PC-3 (cell line): ENCODE data around the gene TTC27.

ENCODE experiments used
- CTCF ChIP-seq: fragments of 300-600 bp; sonication (generic); conservative IDR thresholded peaks from 2 replicates; pipeline ENCODE4 v1.5.1; 2017; ENCODE audit warnings: antibody characterized with exemption, low read depth, mild to moderate bottlenecking, low read length
- EZH2 ChIP-seq: fragments of 300-600 bp; sonication (generic); IDR thresholded peaks from one replicate; pipeline ENCODE4 v1.6.1; 2017; ENCODE audit warnings: antibody characterized with exemption, mild to moderate bottlenecking, low read length; ENCODE audit not compliant: unreplicated experiment

GRCh38 chr2:32671885-32672533 lies 44.2 kb downstream of the TTC27 start:
- TF ChIP-seq CTCF (no peak), EZH2 (no peak)
